GM12878 (cell line): ENCODE measurements around the gene DOCK9. TPM values are rescaled to one million over a fixed set of nuclear protein-coding genes. Genes with fewer than 3 reads are reported as not detected.

Experiments
- ATAC-seq: fragments of 200-7000 bp; cut with Tn5 transposase; 3 replicates; pipeline ENCODE4 v1.9.1; 2020; ENCODE audit warnings: mild to moderate bottlenecking, moderate library complexity
- BruUV-seq: library from RNA; stranded (reverse); fragments of 400-500 nt; replicated peaks from 2 replicates; lab custom pipeline; 2021; lab: Mats Ljungman, UMichigan
- CTCF ChIA-PET: fragments of 300-600 bp; sonication (Branson Sonifier 250); formaldehyde crosslinking; extraction: SDS; loops from one replicate; lab custom pipeline; 2021; ENCODE audit warnings: inconsistent platforms; lab: Yijun Ruan, JAX
- POLR2A ChIA-PET: fragments of 350-600 bp; formaldehyde crosslinking; extraction: SDS; loops from one replicate; lab custom pipeline; 2021; ENCODE audit warnings: inconsistent platforms; lab: Charles Lee
- RAD21 ChIA-PET: fragments of 300-600 bp; sonication (Branson Sonifier 250); formaldehyde crosslinking; loops from one replicate; lab custom pipeline; 2023; ENCODE audit warnings: antibody characterized with exemption; ENCODE audit not compliant: unreplicated experiment; lab: Charles Lee
- SMC1A ChIA-PET: fragments of 300-600 bp; sonication (Branson Sonifier 250); formaldehyde crosslinking; loops from one replicate; lab custom pipeline; 2023; ENCODE audit not compliant: unreplicated experiment, uncharacterized antibody; lab: Charles Lee
- DNase-seq: peaks from one replicate; pipeline ENCODE4 v3.0.0-alpha.2; 2011; ENCODE audit warnings: low read depth, low spot score
- FAIRE-seq: peaks from 3 replicates; lab custom pipeline; 2011; peaks lifted over from hg19 to GRCh38; lab: Jason Lieb, UNC
- H2AFZ ChIP-seq: 2 replicates; pipeline ENCODE4 v1.6.0; 2011; ENCODE audit warnings: low read depth, low read length, control low read depth; ENCODE audit not compliant: control insufficient read depth
- H3K27ac ChIP-seq: 2 replicates; pipeline ENCODE4 v1.5.1; 2011; ENCODE audit warnings: control low read depth; ENCODE audit not compliant: control insufficient read depth, insufficient read depth
- H3K27me3 ChIP-seq, 2 experiments: replicated peaks in 1 of 2; 2 replicates each; pipeline versions ENCODE4 v1.6.0 to v1.6.1; 2011; ENCODE audit warnings: low read length in 1 of 2; ENCODE audit not compliant: control insufficient read depth in 2 of 2, insufficient read depth in 2 of 2
- H3K36me3 ChIP-seq, 2 experiments: 2 replicates each; pipeline ENCODE4 v1.5.1; 2011; ENCODE audit warnings: low read length in 1 of 2; ENCODE audit not compliant: control insufficient read depth in 2 of 2, insufficient read depth in 2 of 2
- H3K4me1 ChIP-seq: 2 replicates; pipeline ENCODE4 v1.6.1; 2011; ENCODE audit warnings: mild to moderate bottlenecking, low read length, moderate library complexity, mixed read lengths; ENCODE audit not compliant: control insufficient read depth, insufficient read depth
- H3K4me2 ChIP-seq: 2 replicates; pipeline ENCODE4 v1.6.0; 2011; ENCODE audit warnings: control low read depth; ENCODE audit not compliant: control insufficient read depth, insufficient read depth
- H3K4me3 ChIP-seq: fragments of 200-600 bp; sonication (generic); 2 replicates; pipeline ENCODE4 v1.5.1; 2016
- H3K79me2 ChIP-seq: 2 replicates; pipeline ENCODE4 v1.6.0; 2011; ENCODE audit warnings: low read length; ENCODE audit not compliant: control insufficient read depth, insufficient read depth
- H3K9ac ChIP-seq: 2 replicates; pipeline ENCODE4 v1.8.0; 2011; ENCODE audit warnings: low read length, control low read depth, mixed read lengths; ENCODE audit not compliant: control insufficient read depth, insufficient read depth
- H3K9me3 ChIP-seq: replicated peaks from 3 replicates; pipeline ENCODE4 v1.5.1; 2011; ENCODE audit warnings: mild to moderate bottlenecking, low read length; ENCODE audit not compliant: control insufficient read depth, insufficient read depth
- H4K20me1 ChIP-seq: 2 replicates; pipeline ENCODE4 v1.6.0; 2011; ENCODE audit not compliant: control insufficient read depth, insufficient read depth
- GATAD2B ChIP-seq: fragments of 450-650 bp; conservative IDR thresholded peaks from 2 replicates; pipeline ENCODE4 v1.6.1; 2017; ENCODE audit warnings: low read depth, mild to moderate bottlenecking, moderate library complexity
- POLR2AphosphoS5 ChIP-seq: IDR thresholded peaks from 2 replicates; pipeline ENCODE4 v1.6.1; 2011; ENCODE audit warnings: mild to moderate bottlenecking, low read length, inconsistent platforms
- SREBF1 ChIP-seq: IDR thresholded peaks from 2 replicates; pipeline ENCODE4 v1.6.1; 2012; ENCODE audit warnings: mild to moderate bottlenecking, low read length
- SUZ12 ChIP-seq: fragments of 200-600 bp; sonication (generic); IDR thresholded peaks from one replicate; pipeline ENCODE4 v1.6.1; 2018; ENCODE audit warnings: antibody characterized with exemption, mild to moderate bottlenecking; ENCODE audit not compliant: unreplicated experiment
- USF1 ChIP-seq: IDR thresholded peaks from 2 replicates; pipeline ENCODE4 v1.6.1; 2011; ENCODE audit warnings: borderline replicate concordance, low read depth, mild to moderate bottlenecking, moderate library complexity, mixed read lengths, low read length; ENCODE audit not compliant: insufficient read depth; ENCODE audit errors: extremely low read length
- YY1 ChIP-seq: IDR thresholded peaks from 2 replicates; pipeline ENCODE4 v1.6.1; 2011; ENCODE audit warnings: low read depth, mild to moderate bottlenecking, low read length
- ZNF217 ChIP-seq: fragments of 450-650 bp; IDR thresholded peaks from 2 replicates; pipeline ENCODE4 v1.6.1; 2017; ENCODE audit warnings: antibody characterized with exemption, mild to moderate bottlenecking
- WGBS: methylation state at CpG from one replicate; pipeline ENCODE4 v1.1.6; 2016; ENCODE audit warnings: low lambda C conversion rate; ENCODE audit not compliant: insufficient replicate concordance, insufficient coverage; ENCODE audit errors: missing lambda C conversion rate; 5-methylcytosine and 5-hydroxymethylcytosine counted together
- in situ Hi-C: fragments of 300-500 bp; cut with MboI; formaldehyde crosslinking; loops from 9 replicates; pipeline ENCODE4 v1.14.3; 2018; ENCODE audit warnings: mixed read lengths
- intact Hi-C: fragments of 100-400 bp; cut with micrococcal nuclease; formaldehyde crosslinking; loops from one replicate; pipeline ENCODE4 v1.14.2; 2022; ENCODE audit not compliant: unreplicated experiment
- polyA plus RNA-seq, 11 experiments: library from polyadenylated mRNA; depleted of rRNA in 4 of 11; unstranded in 6 of 11; stranded (reverse) in 5 of 11; fragments of >200 nt; fragmentation: Nextera tagmentation in 4 of 11; fragmentation: Illumina TruSeq in 1 of 11; extraction: Ambion mirVana in 4 of 11; extraction: Trizol in 1 of 11; gene quantifications; 1 replicate in 1 of 11; 2 replicates in 10 of 11; pipeline versions ENCODE4 v1.2.1 to v1.2.3, GENCODE V29; 2011 to 2016; ENCODE audit warnings: inconsistent platforms in 2 of 11, missing spikeins in 2 of 11, low read depth in 1 of 11
- total RNA-seq, 4 experiments: library from RNA; depleted of rRNA in 3 of 4; stranded (reverse); fragments of >200 nt in 3 of 4; fragmentation: Illumina TruSeq in 1 of 4; extraction: Trizol in 1 of 4; gene quantifications; 2 replicates each; pipeline versions ENCODE4 v1.2.1 to v1.2.3, GENCODE V29; 2013 to 2021
- TF ChIP-seq, protein P1 (sequence below): IDR thresholded peaks from 2 replicates; pipeline ENCODE4 v1.6.1; 2012; ENCODE audit warnings: low read depth, low read length, improper control_type of control experiment
- TF ChIP-seq, protein P2 (sequence below): IDR thresholded peaks from 2 replicates; pipeline ENCODE4 v1.6.1; 2011; ENCODE audit warnings: mild to moderate bottlenecking, low read depth, low read length, moderate library complexity; ENCODE audit not compliant: insufficient replicate concordance

The DOCK9 gene
- total and polyA plus RNA-seq, 10 of the 15 experiments (the other 5 are each of a cell fraction or from before 2014, with no cell fraction given): 0.09 to 2.9 (median 0.74) TPM

- POLR2A ChIA-PET: interaction anchor here (0.6 kb wide), 2 partner anchors 271 to 817 kb away, joined by 4 to 6 read pairs; no protein-coding TSS in a partner anchor
- 39% methylated on average over 5 of the region's 5 CpGs for WGBS
- CTCF ChIA-PET: interaction anchor here (1.5 to 2.9 kb wide), 3 partner anchors 10 to 34 kb away, joined by 3 to 9 read pairs (median 4); no protein-coding TSS in a partner anchor
- no peak overlapping the region for H3K4me3 ChIP-seq
- no peak for FAIRE-seq
- RAD21 ChIA-PET: interaction anchor here (1.2 kb wide), 1 partner anchor 13 kb away, joined by 4 read pairs; no protein-coding TSS in a partner anchor
- no peak for ATAC-seq
- BruUV-seq: no TSS peak
- TF ChIP-seq GATAD2B (no peak), SUZ12 (no peak), YY1 (no peak), USF1 (no peak), POLR2AphosphoS5 (no peak), ZNF217 (no peak), SREBF1 (no peak)
- TF ChIP-seq, protein P1, sequence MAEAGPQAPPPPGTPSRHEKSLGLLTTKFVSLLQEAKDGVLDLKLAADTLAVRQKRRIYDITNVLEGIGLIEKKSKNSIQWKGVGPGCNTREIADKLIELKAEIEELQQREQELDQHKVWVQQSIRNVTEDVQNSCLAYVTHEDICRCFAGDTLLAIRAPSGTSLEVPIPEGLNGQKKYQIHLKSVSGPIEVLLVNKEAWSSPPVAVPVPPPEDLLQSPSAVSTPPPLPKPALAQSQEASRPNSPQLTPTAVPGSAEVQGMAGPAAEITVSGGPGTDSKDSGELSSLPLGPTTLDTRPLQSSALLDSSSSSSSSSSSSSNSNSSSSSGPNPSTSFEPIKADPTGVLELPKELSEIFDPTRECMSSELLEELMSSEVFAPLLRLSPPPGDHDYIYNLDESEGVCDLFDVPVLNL: no peak
- TF ChIP-seq, protein P2, sequence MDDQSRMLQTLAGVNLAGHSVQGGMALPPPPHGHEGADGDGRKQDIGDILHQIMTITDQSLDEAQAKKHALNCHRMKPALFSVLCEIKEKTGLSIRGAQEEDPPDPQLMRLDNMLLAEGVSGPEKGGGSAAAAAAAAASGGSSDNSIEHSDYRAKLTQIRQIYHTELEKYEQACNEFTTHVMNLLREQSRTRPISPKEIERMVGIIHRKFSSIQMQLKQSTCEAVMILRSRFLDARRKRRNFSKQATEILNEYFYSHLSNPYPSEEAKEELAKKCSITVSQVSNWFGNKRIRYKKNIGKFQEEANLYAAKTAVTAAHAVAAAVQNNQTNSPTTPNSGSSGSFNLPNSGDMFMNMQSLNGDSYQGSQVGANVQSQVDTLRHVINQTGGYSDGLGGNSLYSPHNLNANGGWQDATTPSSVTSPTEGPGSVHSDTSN: no peak
- H2AFZ ChIP-seq: no peak overlapping the region
- H3K9me3 ChIP-seq: no peaks in the 10 kb centered on the region
- H3K4me1 ChIP-seq: no peaks in the 10 kb centered on the region
- no peaks in the 10 kb centered on the region for H4K20me1 ChIP-seq
- H3K27ac ChIP-seq: no peak overlapping the region
- H3K27me3 ChIP-seq: no peaks in the 10 kb centered on the region
- no peak for DNase-seq
- H3K79me2 ChIP-seq: no peaks in the 10 kb centered on the region
- no peak overlapping the region for H3K9ac ChIP-seq
- intact Hi-C loops: no loop called here
- SMC1A ChIA-PET: no interaction called here
- H3K4me2 ChIP-seq: no peak overlapping the region
- no peaks in the 10 kb centered on the region for H3K36me3 ChIP-seq
- in situ Hi-C loops: no loop called here
These were observed 148.3 kb downstream of the DOCK9 start for GRCh38 chr13:98829541-98829940.
